KOPT-K1 (cell line): ENCODE results near the gene GPANK1.

Source experiments
- H3K27ac ChIP-seq: fragments of 200-600 bp; sonication (generic); 2 replicates; pipeline ENCODE4 v1.5.1; 2016; ENCODE audit warnings: antibody characterized with exemption, mild to moderate bottlenecking, low read depth, low read length; ENCODE audit not compliant: poor library complexity, severe bottlenecking
- H3K36me3 ChIP-seq: fragments of 200-600 bp; sonication (generic); 2 replicates; pipeline ENCODE4 v1.5.1; 2017; ENCODE audit warnings: antibody characterized with exemption, mild to moderate bottlenecking, low read length, moderate library complexity; ENCODE audit not compliant: insufficient read depth
- H3K9me3 ChIP-seq: fragments of 200-600 bp; sonication (generic); 2 replicates; pipeline ENCODE4 v1.5.1; 2017; ENCODE audit warnings: antibody characterized with exemption, low read length, mild to moderate bottlenecking; ENCODE audit not compliant: insufficient read depth, poor library complexity, severe bottlenecking

The GPANK1 gene

GRCh38 chr6:31642798-31643570, 21.8 kb downstream of the GPANK1 start:
- Histone ChIP-seq H3K36me3 (peaks cover 98% of the 10 kb centered on the region), H3K27ac (no peak overlapping the region), H3K9me3 (no peaks in the 10 kb centered on the region)

- Histone ChIP-seq H3K9me3 (no peaks in the 10 kb centered on the region), H3K36me3 (peaks cover 100% of the 10 kb centered on the region), H3K27ac (no peak overlapping the region)
Measured at GRCh38 chr6:31641370-31641769, 23.4 kb downstream of the GPANK1 start.

DNA sequence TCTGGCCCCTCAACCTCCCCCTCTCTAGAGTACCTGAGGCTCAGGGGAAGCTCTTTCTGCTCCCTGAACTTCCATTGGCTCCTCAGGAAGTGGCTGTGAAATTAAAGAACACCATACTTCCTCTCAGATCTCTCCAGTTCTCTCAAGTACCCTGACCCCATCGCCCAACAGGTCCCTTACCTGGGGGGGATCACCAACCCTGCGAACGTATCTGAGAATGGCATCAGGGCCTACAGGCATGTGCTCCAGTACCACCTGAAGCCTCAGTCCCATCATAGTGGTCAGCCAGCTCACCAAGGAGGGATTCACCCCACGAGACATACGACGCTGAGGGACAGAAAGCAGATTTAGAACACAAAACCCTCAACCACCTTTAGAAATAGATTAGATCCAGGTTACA, 24.2 kb downstream of the GPANK1 start:
- Histone ChIP-seq H3K36me3 (peaks cover 100% of the 10 kb centered on the region), H3K9me3 (no peaks in the 10 kb centered on the region), H3K27ac (no peak overlapping the region)

- Histone ChIP-seq H3K36me3 (peaks cover 100% of the 10 kb centered on the region), H3K27ac (no peak overlapping the region), H3K9me3 (no peaks in the 10 kb centered on the region)
Measured at GRCh38 chr6:31639449-31639861, 25.3 kb downstream of the GPANK1 start.

DNA sequence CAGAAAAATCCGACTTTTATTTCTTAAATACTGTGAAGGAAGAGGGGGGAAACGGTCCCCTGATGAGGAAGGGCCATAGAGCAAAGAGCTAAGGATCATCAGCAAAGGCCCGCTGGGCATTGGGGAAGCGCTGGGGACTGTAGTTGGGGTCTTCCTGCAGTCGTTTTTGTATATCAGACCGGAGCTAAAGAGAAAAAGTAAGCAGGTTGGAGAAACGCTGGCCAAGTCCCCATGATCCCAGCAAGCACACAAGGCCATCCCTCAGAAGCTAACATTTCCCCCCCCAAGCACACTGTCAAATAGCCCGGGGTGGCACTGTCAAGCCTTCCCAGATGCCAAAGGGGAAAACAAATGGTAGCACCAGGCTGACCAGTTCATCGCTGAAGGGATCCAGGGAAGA, 25.8 kb downstream of the GPANK1 start:
- Histone ChIP-seq H3K27ac (no peak overlapping the region), H3K36me3 (peaks cover 100% of the 10 kb centered on the region), H3K9me3 (no peaks in the 10 kb centered on the region)

DNA sequence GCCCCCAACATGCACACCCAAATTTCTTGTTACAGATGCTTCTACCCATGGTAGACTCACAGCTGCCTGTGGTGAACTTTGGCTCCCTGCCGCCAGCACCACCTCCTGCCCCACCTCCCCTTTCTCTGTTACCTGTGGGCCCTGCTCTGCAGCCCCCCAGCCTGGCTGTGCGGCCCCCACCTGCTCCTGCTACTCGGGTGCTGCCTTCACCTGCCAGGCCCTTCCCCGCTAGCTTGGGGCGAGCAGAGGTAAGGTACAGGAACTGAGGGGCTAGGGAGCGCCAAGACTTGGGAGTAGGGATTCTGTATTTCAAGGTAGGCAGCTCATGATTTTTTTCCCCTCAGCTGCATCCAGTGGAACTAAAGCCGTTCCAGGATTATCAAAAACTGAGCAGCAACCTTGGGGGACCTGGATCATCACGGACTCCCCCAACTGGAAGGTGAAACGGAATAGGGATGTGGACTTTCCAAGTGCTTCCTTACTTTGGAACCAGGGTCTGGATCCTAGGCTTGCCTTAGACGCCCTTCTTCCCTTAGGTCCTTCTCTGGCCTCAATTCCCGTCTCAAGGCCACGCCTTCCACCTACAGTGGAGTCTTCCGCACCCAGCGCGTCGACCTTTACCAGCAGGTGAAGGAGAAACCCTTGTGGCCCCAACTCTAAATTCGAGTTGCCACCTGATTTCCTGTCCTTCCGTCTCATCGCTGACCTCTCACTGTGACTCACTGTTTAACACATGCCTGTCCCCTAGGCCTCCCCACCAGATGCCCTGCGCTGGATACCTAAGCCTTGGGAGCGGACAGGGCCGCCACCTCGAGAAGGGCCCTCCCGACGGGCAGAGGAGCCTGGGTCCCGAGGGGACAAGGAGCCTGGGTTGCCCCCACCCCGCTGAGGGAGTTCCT, 27.9 kb downstream of the GPANK1 start:
- H3K36me3 ChIP-seq, result peaks cover 100% of the 10 kb centered on the region
- H3K27ac ChIP-seq, result no peak overlapping the region
- H3K9me3 ChIP-seq, result no peaks in the 10 kb centered on the region

- no peak overlapping the region for H3K27ac ChIP-seq
- peaks cover 100% of the 10 kb centered on the region for H3K36me3 ChIP-seq
- H3K9me3 ChIP-seq, result no peaks in the 10 kb centered on the region
Measured at GRCh38 chr6:31634969-31635575, 29.7 kb downstream of the GPANK1 start.

- peaks cover 100% of the 10 kb centered on the region for H3K36me3 ChIP-seq
- H3K9me3 ChIP-seq, result no peaks in the 10 kb centered on the region
- H3K27ac ChIP-seq, result no peak overlapping the region
Measured at GRCh38 chr6:31634131-31634530, 30.7 kb downstream of the GPANK1 start.

DNA sequence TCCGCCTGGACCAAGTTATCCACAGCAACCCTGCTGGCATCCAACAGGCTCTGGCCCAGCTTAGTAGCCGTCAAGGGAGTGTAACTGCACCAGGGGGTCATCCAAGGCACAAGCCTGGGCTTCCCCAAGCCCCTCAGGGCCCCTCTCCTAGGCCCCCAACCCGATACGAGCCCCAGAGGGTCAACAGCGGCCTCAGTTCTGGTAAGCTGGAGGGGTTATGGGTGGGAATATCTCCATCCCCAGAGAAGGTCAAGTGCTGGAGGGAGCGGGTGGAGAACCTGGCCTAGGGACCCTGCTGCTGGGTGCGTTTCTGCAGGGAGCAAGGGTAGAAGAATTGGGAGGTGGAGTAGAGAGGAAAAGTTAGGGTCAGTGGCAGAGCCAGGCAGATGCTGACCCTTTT, 31.4 kb downstream of the GPANK1 start:
- H3K36me3 ChIP-seq, result peaks cover 100% of the 10 kb centered on the region
- no peak overlapping the region for H3K27ac ChIP-seq

GRCh38 chr6:31632279-31632946, 32.4 kb downstream of the GPANK1 start:
- H3K9me3 ChIP-seq, result no peaks in the 10 kb centered on the region
- H3K27ac ChIP-seq, result no peak overlapping the region
- H3K36me3 ChIP-seq, result peaks cover 100% of the 10 kb centered on the region

More for the DNA sequence above, 31.4 kb downstream of the GPANK1 start:
- no peaks in the 10 kb centered on the region for H3K9me3 ChIP-seq

- H3K27ac ChIP-seq, result no peak overlapping the region
Measured at GRCh38 chr6:31631681-31632278, 33.0 kb downstream of the GPANK1 start.

GRCh38 chr6:31631209-31631608, 33.6 kb downstream of the GPANK1 start:
- Histone ChIP-seq H3K36me3 (peaks cover 100% of the 10 kb centered on the region), H3K9me3 (no peaks in the 10 kb centered on the region), H3K27ac (no peak overlapping the region)

More at GRCh38 chr6:31631681-31632278, 33.0 kb downstream of the GPANK1 start:
- no peaks in the 10 kb centered on the region for H3K9me3 ChIP-seq
- H3K36me3 ChIP-seq, result peaks cover 100% of the 10 kb centered on the region

GRCh38 chr6:31630177-31630934, 34.4 kb downstream of the GPANK1 start:
- Histone ChIP-seq H3K27ac (no peak overlapping the region), H3K9me3 (no peaks in the 10 kb centered on the region), H3K36me3 (peaks cover 100% of the 10 kb centered on the region)

DNA sequence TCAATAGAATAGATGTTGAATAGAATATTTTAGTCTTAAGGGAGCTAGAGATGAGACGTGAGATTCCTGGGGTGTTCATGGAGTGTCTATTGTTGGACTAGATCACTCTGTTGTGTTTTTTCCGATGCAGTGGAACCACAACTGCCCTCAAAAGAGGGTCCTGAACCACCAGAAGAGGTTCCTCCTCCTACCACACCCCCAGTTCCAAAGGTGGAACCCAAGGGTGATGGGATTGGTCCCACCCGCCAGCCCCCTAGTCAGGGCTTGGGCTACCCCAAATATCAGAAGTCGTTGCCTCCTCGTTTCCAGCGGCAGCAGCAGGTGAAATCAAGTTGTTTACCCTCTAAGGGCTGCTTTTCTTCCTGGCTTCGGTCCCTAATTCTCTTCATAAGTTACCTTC, 35.8 kb downstream of the GPANK1 start:
- no peak overlapping the region for H3K27ac ChIP-seq
- H3K36me3 ChIP-seq, result peaks cover 100% of the 10 kb centered on the region
- no peaks in the 10 kb centered on the region for H3K9me3 ChIP-seq
